ENCODE measurements around the gene ALOX12B.
A peak's percentile ranks its signal among the peaks of the same experiment; 100 is the strongest.

DNA sequence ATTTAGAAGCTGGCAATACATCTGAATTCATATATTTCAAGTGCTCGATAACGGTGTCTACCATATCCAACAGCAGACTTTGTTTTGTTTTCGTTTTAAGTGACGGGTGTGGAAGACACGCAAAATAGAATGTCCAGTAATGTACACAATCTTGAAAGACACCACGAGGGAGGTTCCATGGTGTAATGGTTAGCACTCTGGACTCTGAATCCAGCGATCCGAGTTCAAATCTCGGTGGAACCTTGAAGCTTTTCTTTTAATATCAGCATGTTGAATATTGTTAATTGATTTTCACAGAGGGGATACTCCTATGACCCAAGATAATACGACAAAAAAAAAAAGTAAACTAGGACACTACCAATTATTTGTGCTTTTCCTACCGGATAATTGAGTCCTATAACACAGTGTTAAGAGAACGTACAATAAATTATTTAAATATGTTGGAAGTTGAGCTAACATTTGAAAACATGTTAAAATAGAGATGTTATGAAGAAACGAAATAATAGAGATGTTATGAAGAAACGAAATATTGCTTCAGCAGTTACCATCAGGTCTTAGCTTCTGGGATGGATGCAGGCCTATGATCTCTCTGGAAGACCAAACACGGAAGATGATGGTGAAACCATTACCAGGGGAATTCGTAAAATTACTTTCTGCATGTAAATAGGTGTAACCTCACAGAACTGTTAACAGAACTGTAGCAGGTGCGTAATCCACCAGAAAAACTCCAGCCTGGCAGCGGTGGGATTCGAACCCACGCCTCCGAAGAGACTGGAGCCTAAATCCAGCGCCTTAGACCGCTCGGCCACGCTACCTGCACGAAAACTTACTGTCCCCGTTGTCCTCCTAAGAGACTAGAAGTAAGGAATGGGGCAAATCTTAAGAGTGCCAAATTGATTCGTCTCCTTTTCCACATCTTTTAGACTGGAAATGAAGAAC, 32.3 kb upstream of the ALOX12B start:
- TF ChIP-seq, protein P1, sequence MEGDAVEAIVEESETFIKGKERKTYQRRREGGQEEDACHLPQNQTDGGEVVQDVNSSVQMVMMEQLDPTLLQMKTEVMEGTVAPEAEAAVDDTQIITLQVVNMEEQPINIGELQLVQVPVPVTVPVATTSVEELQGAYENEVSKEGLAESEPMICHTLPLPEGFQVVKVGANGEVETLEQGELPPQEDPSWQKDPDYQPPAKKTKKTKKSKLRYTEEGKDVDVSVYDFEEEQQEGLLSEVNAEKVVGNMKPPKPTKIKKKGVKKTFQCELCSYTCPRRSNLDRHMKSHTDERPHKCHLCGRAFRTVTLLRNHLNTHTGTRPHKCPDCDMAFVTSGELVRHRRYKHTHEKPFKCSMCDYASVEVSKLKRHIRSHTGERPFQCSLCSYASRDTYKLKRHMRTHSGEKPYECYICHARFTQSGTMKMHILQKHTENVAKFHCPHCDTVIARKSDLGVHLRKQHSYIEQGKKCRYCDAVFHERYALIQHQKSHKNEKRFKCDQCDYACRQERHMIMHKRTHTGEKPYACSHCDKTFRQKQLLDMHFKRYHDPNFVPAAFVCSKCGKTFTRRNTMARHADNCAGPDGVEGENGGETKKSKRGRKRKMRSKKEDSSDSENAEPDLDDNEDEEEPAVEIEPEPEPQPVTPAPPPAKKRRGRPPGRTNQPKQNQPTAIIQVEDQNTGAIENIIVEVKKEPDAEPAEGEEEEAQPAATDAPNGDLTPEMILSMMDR (IDR thresholded peaks at IDR 0.05; ENCODE audit: low read depth, low read length, missing input control), result peak; percentile 6
- TF ChIP-seq TAF1 (conservative IDR thresholded peaks at IDR 0.05), result no peak
- no peak for TF ChIP-seq YY1 (IDR thresholded peaks at IDR 0.05)
- TF ChIP-seq RAD21 (IDR thresholded peaks at IDR 0.05), result no peak
- TF ChIP-seq, protein P2, sequence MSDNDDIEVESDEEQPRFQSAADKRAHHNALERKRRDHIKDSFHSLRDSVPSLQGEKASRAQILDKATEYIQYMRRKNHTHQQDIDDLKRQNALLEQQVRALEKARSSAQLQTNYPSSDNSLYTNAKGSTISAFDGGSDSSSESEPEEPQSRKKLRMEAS (IDR thresholded peaks at IDR 0.05), result peak; percentile 71
- TF ChIP-seq, protein P3, sequence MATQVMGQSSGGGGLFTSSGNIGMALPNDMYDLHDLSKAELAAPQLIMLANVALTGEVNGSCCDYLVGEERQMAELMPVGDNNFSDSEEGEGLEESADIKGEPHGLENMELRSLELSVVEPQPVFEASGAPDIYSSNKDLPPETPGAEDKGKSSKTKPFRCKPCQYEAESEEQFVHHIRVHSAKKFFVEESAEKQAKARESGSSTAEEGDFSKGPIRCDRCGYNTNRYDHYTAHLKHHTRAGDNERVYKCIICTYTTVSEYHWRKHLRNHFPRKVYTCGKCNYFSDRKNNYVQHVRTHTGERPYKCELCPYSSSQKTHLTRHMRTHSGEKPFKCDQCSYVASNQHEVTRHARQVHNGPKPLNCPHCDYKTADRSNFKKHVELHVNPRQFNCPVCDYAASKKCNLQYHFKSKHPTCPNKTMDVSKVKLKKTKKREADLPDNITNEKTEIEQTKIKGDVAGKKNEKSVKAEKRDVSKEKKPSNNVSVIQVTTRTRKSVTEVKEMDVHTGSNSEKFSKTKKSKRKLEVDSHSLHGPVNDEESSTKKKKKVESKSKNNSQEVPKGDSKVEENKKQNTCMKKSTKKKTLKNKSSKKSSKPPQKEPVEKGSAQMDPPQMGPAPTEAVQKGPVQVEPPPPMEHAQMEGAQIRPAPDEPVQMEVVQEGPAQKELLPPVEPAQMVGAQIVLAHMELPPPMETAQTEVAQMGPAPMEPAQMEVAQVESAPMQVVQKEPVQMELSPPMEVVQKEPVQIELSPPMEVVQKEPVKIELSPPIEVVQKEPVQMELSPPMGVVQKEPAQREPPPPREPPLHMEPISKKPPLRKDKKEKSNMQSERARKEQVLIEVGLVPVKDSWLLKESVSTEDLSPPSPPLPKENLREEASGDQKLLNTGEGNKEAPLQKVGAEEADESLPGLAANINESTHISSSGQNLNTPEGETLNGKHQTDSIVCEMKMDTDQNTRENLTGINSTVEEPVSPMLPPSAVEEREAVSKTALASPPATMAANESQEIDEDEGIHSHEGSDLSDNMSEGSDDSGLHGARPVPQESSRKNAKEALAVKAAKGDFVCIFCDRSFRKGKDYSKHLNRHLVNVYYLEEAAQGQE (IDR thresholded peaks at IDR 0.05), result peak; percentile 20
- TF ChIP-seq JUND (IDR thresholded peaks at IDR 0.05), result peak in 1 of 2 donors; percentile 21
- no peak for TF ChIP-seq GABPA (IDR thresholded peaks at IDR 0.05 in 1 of 2, conservative IDR thresholded peaks at IDR 0.05 in 1 of 2)

Data from liver (tissue), 3 donors.